DMS114 treated with DMSO at 0.1 percent for 48 hours (cell line): Measurements from ENCODE around the gene AURKA.
A peak's percentile ranks its signal among the peaks of the same experiment; 100 is the strongest.
"Not testable (repeated sequence)": the region's sequence is repeated elsewhere in the genome, so short reads cannot be mapped to it uniquely, and the experiment has no call there.

Experiments used
- DNase-seq: peaks from one replicate; lab custom pipeline; 2025; ENCODE audit not compliant: unreplicated experiment; lab: John Stamatoyannopoulos, UW

The AURKA gene

DNA sequence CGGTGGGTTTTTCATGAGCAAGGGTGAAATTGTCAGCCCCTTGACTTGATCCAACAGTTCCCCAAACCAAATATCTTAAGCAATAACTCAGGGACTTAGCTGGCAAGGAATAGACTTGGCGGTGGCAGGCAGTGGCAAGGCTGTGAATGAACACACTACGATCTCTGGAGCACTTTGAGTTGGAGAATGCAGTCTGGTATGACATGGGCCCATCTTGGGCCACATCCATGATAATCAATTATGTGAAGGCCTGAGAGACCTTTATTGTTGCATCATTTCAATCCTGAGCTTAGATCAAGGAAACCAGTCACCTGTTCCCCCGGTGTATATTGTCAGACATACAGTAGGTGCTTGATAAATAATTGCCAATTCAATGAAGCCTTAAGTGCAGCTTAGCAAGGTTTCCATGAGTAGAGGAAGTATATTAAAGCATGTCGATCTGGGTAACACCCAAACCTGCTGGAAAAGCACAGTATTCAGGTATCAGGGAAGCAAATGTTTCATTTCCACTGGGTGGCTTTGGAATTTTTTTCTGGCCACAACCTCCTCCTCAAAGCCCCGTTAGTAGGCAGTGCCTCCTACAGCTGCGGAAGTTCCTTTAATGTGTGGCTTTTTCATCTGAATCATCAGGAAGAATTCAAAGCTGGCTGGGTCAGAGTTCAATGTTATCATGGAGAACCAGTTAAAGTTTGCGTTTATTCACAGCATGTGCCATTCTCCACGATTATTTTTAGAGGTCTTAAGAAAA, 30.2 kb upstream of the AURKA start:
- DNase-seq, result no peak

DNA sequence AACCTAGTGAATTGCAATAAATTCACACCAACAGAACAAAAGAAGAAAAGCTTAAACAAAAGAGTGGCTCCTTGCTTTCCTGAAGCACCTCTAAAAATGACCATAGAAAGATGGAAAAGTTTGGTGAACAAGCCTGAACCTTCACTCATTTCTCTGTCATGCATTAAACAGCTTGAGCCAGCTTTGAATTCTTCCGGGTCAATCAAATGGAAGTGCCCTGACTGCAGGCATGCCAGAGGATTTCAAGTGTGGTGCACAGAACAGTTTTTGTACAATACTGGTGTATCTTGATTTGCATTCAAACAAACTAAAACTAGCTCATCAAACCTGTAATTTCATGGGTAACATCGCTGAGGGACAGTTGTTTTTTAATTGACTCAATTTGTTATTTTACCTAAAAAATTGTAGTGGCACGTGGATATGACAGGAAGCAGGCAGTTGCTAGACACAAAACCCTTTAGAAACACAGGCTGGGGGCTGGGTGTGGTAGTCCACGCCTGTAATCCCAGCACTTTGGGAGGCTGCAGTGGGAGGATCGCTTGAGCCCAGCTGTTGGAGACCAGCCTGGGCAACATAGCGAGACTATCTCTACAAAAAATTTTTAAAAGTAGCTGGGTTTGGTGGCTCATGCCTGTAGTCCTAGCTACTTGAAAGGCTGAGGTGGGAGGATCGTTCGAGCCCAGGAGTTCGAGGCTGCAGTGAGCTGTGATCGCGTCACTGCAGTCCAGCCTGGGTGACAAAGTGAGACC, 29.1 kb upstream of the AURKA start:
- no peak for DNase-seq

DNA sequence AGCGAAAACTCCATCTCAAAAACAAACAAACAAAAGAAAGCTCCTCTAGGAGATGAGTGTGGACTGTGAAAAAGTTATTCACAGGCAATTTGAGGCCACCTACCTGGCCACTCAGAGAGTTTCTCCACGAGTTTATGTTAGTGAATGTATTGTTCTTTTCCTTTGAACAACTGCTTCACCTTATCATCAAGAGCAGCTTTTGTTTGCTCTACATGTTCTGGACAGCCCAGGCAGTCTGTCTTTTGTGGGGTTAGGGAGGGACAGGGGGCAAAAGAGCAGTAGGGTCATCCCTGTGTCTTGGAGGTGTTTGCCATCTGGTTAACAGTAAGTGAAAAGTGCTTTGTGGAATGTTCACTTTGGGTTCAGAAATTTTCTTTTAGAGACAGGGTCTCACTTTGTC, 28.0 kb upstream of the AURKA start:
- no peak for DNase-seq

DNA sequence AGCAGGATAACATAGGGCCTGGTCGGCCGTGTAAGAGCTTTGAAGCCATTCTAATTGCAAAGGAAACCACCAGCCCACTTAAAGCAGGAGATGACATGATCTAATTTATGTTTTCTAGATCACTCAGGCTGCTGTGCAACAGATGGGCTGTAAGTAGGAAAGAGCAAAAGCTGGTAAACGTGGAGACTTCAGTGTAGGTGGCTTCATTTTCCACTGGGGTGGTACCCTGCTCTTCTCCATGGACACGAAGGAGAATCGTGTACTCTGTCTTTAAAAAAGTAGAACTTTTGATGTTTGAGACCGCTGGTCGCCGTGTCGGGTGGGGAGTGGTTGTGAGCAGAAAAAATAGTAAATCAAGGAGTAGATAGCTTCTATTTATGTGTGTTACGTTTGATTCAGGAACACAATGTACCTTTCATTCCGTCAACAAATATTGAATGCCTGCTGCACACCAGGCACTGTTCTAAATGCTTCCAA, 26.4 kb upstream of the AURKA start:
- DNase-seq, result no peak

DNA sequence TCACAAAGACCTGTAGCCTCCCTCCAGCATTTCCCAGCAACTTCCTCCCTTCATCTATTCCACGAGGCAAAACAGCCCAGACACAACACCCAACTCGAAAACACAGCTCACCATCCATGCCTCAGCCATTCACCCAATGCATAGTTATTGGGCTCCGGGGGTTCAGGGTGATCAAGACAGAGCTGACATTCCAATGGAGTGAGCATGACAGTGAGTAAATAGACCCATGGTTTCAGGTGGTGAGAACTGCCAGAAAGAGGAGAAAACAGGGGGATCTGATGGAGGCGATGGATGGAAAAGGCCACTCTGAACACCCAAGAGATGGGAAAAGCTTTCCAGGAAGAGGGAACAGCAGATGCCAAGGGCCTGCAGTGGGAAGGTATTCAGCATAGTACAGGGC, 25.9 kb upstream of the AURKA start:
- DNase-seq, result no peak

DNA sequence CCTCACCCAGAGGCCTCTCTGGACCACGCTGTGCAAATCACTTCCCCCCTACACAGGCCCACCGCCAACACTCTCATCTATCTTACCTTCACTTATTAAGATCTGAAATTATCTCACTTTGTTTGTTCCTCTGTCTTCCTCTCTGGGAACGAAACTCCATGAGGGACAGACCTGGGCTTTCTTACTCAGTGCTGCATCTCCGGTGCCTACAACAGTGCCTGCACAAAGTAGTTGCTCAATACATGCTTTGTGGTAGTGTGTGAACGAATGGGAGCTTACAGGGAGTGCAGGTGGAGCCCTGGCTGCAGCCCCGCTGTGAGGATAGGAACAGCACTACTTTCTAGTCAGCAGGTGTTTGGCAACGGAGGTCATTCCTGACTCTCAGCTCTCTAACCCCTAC, 25.4 kb upstream of the AURKA start:
- DNase-seq, result no peak

DNA sequence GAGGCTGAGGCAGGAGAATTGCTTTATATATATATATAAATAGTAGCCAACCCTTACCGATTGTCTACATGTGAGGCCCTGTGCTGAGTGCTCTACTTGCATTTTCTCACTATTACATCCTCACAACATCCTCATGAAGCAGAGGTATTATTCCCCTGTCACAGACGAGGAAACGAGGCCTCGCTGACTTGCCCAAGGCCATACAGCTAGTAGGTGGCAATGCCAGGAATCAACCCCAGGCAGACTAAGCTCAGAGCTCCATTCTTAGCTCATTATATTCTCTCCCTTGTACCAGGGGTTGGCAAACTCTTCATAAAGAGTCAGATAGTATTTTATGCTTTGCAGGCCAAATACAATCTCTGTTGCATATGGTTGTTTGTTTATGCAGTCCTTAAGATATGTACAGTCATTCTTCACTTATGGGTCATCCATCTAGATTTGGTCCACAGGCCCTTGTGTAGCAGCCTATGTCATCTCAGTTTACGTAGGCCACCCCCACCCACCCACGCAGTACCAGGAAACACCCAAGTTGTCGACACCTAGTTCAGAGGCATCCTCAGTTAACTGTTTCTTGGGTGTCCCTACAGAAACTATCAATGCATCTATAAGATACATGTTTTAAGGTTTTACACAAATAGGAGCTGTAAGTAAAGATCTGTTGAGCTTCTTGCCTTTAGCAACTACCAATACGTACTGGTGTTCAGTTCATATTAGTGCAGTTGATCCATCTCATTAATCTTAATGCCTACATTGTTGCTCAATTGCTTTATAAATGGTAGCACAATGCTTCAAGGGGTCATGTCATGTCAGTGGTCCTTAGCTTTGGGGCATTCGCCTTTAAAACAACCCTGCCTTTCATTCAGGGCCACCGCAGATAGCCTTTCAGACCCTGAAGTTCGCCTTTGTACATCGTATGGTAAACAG, 23.1 kb upstream of the AURKA start:
- no peak for DNase-seq

DNA sequence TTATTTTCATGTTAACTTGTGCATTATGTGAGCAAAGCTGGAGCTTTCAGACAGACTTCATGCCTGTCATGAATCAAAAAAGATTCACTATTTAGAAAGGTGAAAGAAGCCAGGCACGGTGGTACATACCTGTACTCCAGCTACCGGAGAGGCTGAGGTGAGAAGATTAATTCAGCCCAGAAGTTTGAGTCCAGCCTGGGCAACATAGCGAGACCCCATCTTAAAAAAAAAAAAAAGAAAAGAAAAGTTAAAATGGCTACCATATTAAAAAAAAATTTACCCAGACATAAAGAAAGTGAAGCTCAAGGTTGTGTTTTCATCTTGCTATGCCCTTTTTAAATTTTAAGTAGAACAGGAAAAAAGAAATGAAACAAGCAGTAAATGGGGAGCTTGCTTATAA, 20.9 kb upstream of the AURKA start:
- no peak for DNase-seq

DNA sequence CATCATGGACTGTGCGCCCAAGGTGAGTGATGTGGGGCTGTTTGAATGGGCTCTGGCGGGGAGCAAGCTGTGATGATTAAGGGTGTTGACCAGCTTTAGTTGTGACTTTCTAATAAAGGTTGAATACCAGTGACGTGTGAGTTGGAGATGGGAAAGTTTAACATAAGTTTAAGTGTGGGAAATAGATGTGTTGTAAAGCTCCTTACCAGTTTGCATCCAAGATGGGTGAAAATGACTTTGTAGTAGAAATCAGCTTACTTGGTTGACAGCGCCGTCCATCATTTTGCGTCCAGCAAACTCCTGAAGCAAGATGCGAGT, 20.4 kb upstream of the AURKA start:
- no peak for DNase-seq

DNA sequence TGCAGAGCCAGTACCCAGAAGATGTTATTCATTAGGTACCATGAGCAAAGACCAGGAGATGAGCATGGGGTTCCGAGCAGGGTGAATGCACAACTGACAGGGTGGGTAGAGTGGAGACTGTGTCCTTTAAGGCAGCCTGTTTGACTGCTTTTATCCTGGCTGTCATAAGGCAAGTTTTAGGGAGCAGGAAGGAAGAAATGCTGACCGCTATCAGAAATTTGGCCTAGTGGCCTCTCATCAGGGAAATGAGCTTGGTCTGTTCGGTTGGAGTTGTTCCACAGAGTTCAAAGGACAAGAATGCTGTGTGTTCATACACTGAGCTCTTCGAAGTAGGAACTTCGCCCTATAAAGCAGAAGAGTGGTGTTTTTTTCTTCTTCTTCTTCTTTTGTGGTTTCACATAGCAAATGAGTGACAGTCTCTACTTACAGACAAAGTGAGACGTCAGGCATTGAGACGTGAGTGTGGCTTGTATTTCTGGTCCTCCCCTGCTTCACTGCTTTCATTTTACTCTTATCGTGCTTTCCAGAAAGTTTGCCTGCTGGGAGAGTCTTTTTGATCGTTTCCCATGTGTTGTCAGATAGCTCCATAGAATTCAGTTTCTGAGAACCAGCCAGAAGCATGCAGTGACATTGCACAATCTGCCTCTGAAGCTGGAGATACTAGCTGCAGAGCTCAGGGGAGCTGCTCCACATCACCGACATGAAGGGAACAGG, 19.9 kb upstream of the AURKA start, which contains the start of gene CASS4:
Gene CASS4 (plus strand): TSS at position 502 of the 714 bp plus-strand sequence. CDS start 199 bp downstream, at position 701.
- DNase-seq, result no peak

DNA sequence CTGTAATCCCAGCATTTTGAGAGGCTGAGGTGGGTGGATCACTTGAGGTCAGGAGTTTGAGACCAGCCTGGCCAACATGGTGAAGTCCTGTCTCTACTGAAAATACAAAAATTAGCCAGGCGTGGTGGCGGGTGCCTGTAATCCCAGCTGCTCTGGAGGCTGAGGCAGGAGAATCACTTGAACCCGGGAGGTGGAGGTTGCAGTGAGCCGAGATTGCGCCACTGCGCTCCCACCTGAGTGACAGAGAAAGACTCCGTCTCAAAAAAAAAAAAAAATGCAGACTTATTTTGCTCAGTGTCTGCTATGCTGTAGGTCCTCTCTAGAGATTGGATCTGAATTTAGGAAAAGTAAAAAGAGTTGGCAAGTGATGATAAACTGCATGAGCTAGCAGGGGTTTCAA, 19.3 kb upstream of the AURKA start:
- DNase-seq, result not testable (repeated sequence)

DNA sequence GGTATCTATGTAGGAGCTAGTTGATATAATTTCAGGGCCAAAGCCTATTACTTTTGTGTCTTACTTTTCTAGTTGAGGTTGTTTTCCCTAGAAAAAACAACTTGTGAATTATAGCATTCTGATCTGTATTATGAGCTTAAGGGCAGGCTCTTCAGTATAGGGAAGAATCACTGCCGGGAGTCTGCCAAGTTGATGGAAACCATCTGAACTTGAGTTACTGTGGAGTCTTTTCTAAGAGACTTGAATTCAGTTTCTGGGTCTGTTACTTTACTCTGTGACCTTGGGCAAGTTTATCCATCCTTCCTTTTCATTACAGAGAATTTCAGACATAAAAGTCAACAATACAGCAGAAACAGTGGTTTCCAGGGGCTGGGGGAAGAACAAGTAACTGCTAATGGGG, 17.9 kb upstream of the AURKA start:
- no peak for DNase-seq

DNA sequence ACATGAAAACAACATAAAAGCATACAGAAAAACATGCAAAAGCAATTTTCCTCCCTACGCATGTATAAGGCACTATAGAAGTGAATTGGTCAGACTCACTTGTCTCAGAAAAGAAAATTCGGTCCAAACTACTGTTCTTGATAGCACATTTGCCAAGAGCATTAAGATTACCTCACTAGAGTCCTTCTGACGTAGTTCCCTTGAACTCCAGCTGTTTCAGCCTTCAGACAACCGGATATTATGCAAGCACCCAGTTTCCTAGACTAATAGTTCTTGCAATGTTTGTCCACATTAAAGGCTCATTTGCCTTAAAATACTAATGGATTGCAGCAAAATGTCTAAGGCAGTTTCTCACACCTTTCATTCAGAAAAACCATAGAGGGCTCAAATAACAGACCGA, 17.5 kb upstream of the AURKA start:
- no peak for DNase-seq

DNA sequence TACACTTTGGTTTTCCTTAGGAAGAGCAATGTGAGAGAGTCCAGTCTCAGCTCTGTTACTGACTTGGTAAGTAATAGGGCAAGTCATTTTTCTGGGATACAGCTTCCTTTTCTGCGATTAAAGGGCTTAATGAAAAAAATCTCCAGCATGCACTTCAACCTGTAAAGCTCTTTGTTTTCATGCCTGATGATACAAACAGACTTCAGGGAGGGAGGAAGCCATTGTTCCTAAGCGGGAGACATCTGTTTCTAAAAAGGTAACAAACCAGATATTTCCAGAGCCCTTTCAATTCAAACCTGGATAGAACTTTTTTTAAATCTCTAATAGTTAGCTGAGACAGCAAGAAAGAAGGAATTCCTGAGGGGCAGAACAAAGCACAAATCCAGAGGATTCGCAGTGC, 14.9 kb upstream of the AURKA start:
- DNase-seq, result no peak

DNA sequence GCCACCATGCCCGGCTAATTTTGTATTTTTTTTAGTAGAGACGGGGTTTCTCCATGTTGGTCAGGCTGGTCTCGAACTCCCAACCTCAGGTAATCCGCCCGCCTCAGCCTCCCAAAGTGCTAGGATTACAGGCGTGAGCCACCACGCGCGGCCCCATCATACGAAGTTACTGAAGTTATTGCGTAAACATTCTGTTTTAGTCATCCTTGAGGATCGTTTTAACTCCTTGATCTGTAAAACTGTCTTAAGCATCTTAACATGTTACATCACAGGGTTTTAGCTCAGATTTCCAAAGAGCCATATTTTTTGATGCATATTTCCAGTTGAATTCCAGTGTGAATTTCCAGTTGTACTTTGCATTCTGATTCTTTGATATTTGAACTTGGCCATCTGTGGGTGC, 13.3 kb upstream of the AURKA start:
- DNase-seq, result not testable (repeated sequence)

DNA sequence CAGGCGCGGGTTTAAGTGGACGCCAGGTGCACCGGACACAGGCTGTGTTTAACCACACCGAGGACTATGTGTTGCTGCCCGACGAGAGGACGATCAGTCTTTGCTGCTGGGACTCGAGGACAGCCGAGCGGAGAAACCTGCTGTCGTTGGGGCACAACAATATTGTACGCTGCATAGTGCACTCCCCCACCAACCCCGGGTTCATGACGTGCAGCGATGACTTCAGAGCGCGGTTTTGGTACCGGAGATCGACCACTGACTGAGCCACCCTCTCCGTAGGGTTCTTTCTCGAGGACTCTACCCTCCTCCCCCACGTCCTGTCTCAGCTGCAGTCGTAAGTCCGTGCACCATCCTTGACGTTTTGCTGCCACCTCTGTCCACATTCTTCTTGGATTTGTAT, 11.4 kb upstream of the AURKA start:
- no peak for DNase-seq

DNA sequence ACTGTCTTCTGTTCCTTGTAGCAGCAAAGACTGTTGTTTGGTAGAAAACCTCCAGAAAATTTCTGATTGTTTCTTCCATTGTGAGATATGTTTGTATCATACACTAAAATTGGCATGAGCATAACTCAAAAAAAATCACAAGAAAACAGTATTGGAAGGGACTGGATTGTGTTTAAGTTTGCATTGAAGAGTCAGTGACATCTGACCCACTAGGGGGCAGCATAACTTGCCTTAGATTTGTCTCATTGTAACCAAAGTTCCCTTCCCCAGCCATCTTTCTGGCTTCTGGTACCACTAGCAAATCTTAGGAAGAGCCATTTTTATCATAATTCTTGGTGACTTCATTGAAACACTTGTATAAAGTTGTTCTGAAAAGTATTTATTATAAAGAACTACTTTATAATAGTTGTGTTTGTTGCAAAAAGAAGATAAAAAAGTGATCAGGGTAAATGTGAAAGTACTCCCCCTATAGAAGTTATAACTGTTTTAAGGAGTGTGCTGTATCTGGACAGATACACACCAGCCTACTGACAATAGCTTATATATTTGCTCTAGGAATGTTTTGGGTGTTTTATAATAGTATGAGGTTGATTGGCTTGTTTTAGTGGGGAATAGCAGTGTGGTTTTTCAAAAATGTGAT, 8.1 kb upstream of the AURKA start:
- peak; percentile 32 for DNase-seq

DNA sequence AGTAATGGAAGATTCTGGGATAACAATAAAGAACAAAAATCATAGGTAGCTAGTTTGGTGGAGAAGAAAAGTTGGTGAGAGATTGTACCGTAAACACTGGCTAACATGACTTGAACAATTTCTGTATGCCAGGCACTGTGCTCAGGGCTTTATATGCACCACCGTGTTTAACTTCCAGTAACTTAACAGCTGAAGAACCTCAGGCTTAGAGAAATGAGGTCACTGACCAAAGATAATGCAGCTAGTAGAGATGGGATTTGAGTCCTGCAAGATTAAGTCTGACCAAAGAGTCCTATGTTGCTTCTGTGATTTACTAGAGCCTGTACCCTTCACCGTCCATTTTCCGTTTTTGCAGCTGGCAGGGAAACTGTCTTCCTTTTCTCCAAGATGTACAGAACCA, 3.2 kb upstream of the AURKA start:
- DNase-seq, result no peak

DNA sequence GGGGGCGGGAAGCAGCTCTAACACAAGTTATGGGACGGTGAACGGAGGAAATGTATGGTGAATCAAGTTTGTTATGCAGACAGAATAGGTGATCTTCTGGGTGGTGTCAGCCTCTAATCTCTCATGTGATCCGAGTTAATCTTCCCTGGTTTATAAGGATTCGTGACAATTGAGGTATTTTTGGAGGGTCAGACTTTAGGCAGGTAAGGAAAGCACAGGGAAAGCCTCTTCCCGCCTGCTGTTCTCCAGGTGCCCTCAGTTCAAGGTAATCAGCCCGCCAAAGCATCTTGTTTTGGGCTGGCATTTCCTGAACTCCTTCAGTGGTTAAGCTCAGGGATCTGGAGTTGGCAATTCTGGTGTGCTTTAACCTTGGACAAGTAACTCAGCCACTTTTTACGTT, 1.6 kb upstream of the AURKA start:
- DNase-seq, result no peak

DNA sequence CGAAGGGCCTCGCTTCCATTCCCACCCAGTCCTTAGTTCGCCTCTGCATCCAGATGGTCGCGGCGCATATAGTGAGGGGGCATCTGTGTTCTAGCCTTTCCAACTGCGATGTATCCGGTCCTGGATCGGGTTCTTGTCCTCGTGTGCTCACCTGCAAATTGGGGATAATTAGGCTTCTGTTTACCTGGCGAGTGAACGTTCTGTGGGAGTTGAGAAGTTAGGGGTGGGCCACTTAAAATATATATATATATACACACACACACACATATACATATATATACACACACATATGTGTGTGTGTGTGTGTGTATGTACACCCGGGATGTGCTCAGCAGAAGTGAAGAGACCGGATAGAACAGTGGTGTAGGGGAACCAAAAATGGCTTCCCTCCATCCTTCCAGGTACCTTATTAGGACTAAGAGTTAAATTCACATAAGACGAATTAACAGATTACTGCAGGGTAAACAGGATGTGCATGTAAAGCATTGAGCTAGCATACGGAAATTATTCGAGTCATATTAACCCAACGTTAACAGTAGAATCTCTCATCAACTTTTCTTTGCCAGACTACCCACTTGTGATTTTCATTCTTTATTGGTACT, 967 bp upstream of the AURKA start:
- no peak for DNase-seq
